ENCODE data around the gene AOPEP. TPM values are rescaled to one million over a fixed set of nuclear protein-coding genes. Genes with fewer than 3 reads are reported as not detected.

AOPEP gene
- total RNA-seq, 2 experiments from 2014 or later, result 6.9 to 7.0 TPM

DNA sequence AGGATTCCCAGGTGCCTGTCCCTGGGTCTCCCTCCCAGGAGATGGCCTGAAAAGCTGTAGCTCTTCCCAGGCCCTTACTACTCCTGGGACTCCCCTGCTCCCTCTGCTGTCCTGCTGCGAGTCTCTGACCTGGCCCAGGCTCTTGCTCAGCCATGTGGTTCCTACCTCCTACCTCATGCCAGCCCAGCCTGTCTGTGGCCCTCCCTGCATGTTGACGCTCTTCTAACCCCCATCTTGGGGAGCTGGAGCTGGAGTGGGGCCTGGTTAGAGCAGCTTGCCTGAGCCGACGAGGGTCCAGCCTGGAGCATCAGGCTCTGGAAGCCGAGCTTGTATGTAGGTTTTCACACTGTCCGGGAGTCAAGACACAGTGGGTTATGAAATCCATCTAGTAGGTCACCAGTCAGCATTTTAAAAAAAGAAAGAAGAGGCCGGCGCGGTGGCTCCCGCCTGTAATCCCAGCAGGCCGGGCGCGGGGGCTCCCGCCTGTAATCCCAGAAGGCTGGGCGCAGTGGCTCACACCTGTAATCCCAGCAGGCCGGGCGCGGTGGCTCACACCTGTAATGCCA lies 346.6 kb downstream of the AOPEP start:
- POLR2A ChIA-PET, result interaction anchor here (0.5 kb wide), 1 partner anchor 187 kb away, joined by 3 read pairs; no protein-coding TSS in a partner anchor
- no peak overlapping the region for H3K4me3 ChIP-seq (ENCODE audit: low read length)
- DNase-seq, result no peak
- no peaks in the 10 kb centered on the region for H3K27me3 ChIP-seq (ENCODE audit: control insufficient read depth in 1 of 2, insufficient read depth in 2 of 2, low read length in 2 of 2)
- no peaks in the 10 kb centered on the region for H3K36me3 ChIP-seq (ENCODE audit: insufficient read depth, low read length)
- Mint-ChIP-seq H3K4me3 (no peak overlapping the region), H3K9me3 (no peaks in the 10 kb centered on the region), H3K27ac (no peak overlapping the region), H3K4me1 (ENCODE audit: low read depth) (no peaks in the 10 kb centered on the region), H3K27me3 (no peaks in the 10 kb centered on the region), H3K36me3 (ENCODE audit: low read depth) (no peaks in the 10 kb centered on the region)
- H3K4me1 ChIP-seq (ENCODE audit: insufficient read depth, low read length), result no peaks in the 10 kb centered on the region
- no peak for ATAC-seq (ENCODE audit: poor library complexity)
- intact Hi-C loops (cut with DNase I, micrococcal nuclease), result no loop called here
- TF ChIP-seq, protein P1, sequence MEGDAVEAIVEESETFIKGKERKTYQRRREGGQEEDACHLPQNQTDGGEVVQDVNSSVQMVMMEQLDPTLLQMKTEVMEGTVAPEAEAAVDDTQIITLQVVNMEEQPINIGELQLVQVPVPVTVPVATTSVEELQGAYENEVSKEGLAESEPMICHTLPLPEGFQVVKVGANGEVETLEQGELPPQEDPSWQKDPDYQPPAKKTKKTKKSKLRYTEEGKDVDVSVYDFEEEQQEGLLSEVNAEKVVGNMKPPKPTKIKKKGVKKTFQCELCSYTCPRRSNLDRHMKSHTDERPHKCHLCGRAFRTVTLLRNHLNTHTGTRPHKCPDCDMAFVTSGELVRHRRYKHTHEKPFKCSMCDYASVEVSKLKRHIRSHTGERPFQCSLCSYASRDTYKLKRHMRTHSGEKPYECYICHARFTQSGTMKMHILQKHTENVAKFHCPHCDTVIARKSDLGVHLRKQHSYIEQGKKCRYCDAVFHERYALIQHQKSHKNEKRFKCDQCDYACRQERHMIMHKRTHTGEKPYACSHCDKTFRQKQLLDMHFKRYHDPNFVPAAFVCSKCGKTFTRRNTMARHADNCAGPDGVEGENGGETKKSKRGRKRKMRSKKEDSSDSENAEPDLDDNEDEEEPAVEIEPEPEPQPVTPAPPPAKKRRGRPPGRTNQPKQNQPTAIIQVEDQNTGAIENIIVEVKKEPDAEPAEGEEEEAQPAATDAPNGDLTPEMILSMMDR (IDR thresholded peaks at IDR 0.05), result no peak
- H3K9me3 ChIP-seq (ENCODE audit: control insufficient read depth in 1 of 2, insufficient read depth in 1 of 2, low read length in 2 of 2), result no peaks in the 10 kb centered on the region
- CTCF ChIA-PET, result no interaction called here
- H3K27ac ChIP-seq (ENCODE audit: low read depth in 1 of 2, low read length in 2 of 2), result no peak overlapping the region

DNA sequence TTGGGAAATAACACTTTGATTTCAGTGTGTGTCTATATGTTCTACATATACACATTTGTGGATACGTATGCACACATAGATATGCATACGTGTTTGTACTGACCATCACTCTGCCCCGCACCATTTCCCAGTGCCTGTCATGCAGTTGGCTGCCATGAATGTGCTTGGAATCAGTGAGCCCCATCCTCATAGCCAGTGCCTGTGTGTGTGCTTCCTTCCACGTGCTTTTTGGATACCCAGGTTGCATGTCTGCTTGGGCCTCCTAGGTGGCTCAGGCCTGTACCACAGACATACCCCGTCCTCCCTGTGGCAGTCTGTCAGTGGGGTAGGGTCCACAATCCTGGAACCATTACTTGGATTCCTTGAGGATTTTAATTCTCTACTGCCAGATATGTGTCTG lies 347.4 kb downstream of the AOPEP start:
- no peak overlapping the region for H3K27ac Mint-ChIP-seq
- Histone ChIP-seq H3K27me3 (ENCODE audit: control insufficient read depth in 1 of 2, insufficient read depth in 2 of 2, low read length in 2 of 2) (no peaks in the 10 kb centered on the region), H3K9me3 (ENCODE audit: control insufficient read depth in 1 of 2, insufficient read depth in 1 of 2, low read length in 2 of 2) (no peaks in the 10 kb centered on the region), H3K36me3 (ENCODE audit: insufficient read depth, low read length) (no peaks in the 10 kb centered on the region), H3K4me1 (ENCODE audit: insufficient read depth, low read length) (no peaks in the 10 kb centered on the region), H3K4me3 (ENCODE audit: low read length) (no peak overlapping the region), H3K27ac (ENCODE audit: low read depth in 1 of 2, low read length in 2 of 2) (no peak overlapping the region)
- no peak for ATAC-seq (ENCODE audit: poor library complexity)
- intact Hi-C loops (cut with DNase I, micrococcal nuclease), result no loop called here
- H3K9me3 Mint-ChIP-seq, result no peaks in the 10 kb centered on the region
- TF ChIP-seq, protein P1 (IDR thresholded peaks at IDR 0.05), result no peak
- no peaks in the 10 kb centered on the region for H3K4me1 Mint-ChIP-seq (ENCODE audit: low read depth)
- ChIA-PET POLR2A (no interaction called here), CTCF (no interaction called here)
- no peaks in the 10 kb centered on the region for H3K27me3 Mint-ChIP-seq
- H3K4me3 Mint-ChIP-seq, result no peak overlapping the region
- no peak for DNase-seq
- H3K36me3 Mint-ChIP-seq (ENCODE audit: low read depth), result no peaks in the 10 kb centered on the region

DNA sequence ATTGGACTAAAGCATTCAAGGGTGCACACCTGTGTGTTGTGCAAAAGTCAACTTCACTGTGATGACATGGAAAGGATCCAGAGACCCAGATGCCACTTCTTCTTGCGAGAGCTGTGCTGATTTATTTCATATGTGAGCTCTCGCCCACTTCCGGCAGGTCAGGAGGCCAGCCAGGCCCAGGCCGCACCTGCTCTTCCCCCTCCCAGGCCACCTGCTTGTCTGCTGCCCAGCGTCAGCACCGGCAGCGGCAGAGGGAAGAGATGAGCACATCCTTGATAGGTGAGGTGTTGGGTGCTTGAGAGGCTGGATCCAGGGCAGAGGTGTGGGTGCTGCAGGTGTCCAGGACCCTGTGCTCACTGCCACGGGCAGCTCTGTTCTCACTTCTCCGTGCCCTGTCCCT lies 348.1 kb downstream of the AOPEP start:
- Histone ChIP-seq H3K27me3 (ENCODE audit: control insufficient read depth in 1 of 2, insufficient read depth in 2 of 2, low read length in 2 of 2) (no peaks in the 10 kb centered on the region), H3K36me3 (ENCODE audit: insufficient read depth, low read length) (no peaks in the 10 kb centered on the region), H3K4me1 (ENCODE audit: insufficient read depth, low read length) (no peaks in the 10 kb centered on the region), H3K4me3 (ENCODE audit: low read length) (no peak overlapping the region), H3K9me3 (ENCODE audit: control insufficient read depth in 1 of 2, insufficient read depth in 1 of 2, low read length in 2 of 2) (no peaks in the 10 kb centered on the region), H3K27ac (ENCODE audit: low read depth in 1 of 2, low read length in 2 of 2) (no peak overlapping the region)
- TF ChIP-seq, protein P1 (IDR thresholded peaks at IDR 0.05), result no peak
- ChIA-PET POLR2A (no interaction called here), CTCF (no interaction called here)
- DNase-seq, result no peak
- Mint-ChIP-seq H3K27ac (no peak overlapping the region), H3K4me3 (no peak overlapping the region), H3K36me3 (ENCODE audit: low read depth) (no peaks in the 10 kb centered on the region), H3K4me1 (ENCODE audit: low read depth) (no peaks in the 10 kb centered on the region), H3K27me3 (no peaks in the 10 kb centered on the region), H3K9me3 (no peaks in the 10 kb centered on the region)
- no peak for ATAC-seq (ENCODE audit: poor library complexity)
- intact Hi-C loops (cut with DNase I, micrococcal nuclease), result no loop called here

Data from CD4-positive, alpha-beta T cell (primary cell).